Tibial nerve (tissue), 4 donors: ENCODE results near the gene TREML2.

Experiments used
- CTCF ChIP-seq, 5 experiments: fragments of 200-600 bp in 3 of 5; fragments of 450-650 bp in 2 of 5; sonication (generic) in 3 of 5; IDR thresholded peaks; one replicate each; pipeline ENCODE4 v1.5.1; 2016 to 2019; ENCODE audit warnings: antibody characterized with exemption in 5 of 5, mild to moderate bottlenecking in 3 of 5, moderate library complexity in 2 of 5
- EP300 ChIP-seq, 2 donors: sonication (generic); formaldehyde crosslinking; IDR thresholded peaks; one replicate each; pipeline ENCODE4 v1.6.1; 2017; ENCODE audit warnings: antibody characterized with exemption in 2 of 2, mild to moderate bottlenecking in 1 of 2
- POLR2A ChIP-seq, 2 donors: fragments of 450-650 bp; IDR thresholded peaks; one replicate each; pipeline ENCODE4 v1.6.1; 2017; ENCODE audit warnings: antibody characterized with exemption in 2 of 2, mild to moderate bottlenecking in 2 of 2, moderate library complexity in 2 of 2

DNA sequence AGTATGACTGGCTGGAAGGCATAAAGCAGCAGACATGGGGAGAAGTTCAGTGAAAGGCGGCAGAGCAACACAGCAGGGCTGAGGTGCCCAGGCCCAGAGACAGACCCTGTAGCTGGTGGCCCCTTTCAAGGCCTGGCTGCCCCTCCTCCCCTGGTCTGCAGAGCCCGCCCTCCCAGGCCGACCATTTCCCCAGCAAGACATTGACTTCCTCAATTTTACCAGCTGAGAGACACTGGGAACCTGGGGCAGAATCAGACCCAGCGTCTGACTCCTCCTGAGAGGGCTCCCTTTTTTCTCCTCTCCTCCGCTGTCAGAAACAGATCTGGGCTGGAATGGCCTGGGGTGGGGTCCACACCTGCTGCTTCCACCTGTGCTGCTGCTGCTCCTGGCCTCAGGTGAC, 27.1 kb upstream of the TREML2 start, which contains the start of gene TREML4:
- TF ChIP-seq CTCF (IDR thresholded peaks at IDR 0.05) (no peak), EP300 (IDR thresholded peaks at IDR 0.05) (no peak), POLR2A (IDR thresholded peaks at IDR 0.05) (no peak)
